ENCODE results near the gene GLCE. TPM values are rescaled to one million over a fixed set of nuclear protein-coding genes. Genes with fewer than 3 reads are reported as not detected.

GLCE gene
- total and polyA plus RNA-seq, 2 experiments from 2014 or later = 9.7 to 17.1 TPM

DNA sequence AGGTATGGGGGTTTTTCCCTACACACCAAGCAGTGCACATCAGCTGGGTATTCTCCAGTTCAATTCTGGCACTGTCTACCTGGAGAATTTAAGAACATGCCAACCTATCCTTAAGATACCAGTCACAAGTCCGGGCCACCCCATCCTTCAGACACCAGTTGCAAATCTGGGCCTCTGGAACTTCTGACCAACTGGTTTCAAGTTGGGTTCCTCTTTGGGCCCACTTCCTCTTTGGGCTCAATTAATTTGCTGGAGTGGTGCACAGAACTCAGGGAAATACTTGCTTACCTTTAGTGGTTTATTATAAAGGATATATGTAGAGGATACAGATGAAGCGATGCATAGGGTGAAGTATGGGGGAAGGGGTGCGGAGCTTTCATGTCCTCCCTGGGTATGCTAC lies 25.3 kb downstream of the GLCE start:
- H3K4me1 ChIP-seq (ENCODE audit: insufficient read depth) = no peaks in the 10 kb centered on the region
- no peak overlapping the region for H3K4me3 ChIP-seq
- no peaks in the 10 kb centered on the region for H3K9me2 ChIP-seq (ENCODE audit: insufficient read depth)
- no peak for DNase-seq
- H2AFZ ChIP-seq = no peak overlapping the region
- no peak overlapping the region for H3K4me2 ChIP-seq (ENCODE audit: unreplicated experiment)
- 95 to 99% methylated on average over 3 of the region's 3 CpGs for WGBS, 2 experiments (ENCODE audit: low coverage in 1 of 2, low lambda C conversion rate in 2 of 2, missing lambda C conversion rate in 2 of 2)
- no peaks in the 10 kb centered on the region for H3F3A ChIP-seq (ENCODE audit: insufficient read depth)
- in situ Hi-C loops (cut with MboI) = no loop called here
- H3K27ac ChIP-seq = no peak overlapping the region
- H4K20me1 ChIP-seq (ENCODE audit: insufficient read depth) = no peaks in the 10 kb centered on the region
- no peaks in the 10 kb centered on the region for H3K27me3 ChIP-seq (replicated peaks; ENCODE audit: insufficient read depth)
- no peaks in the 10 kb centered on the region; the same call in 1 of the 2 replicates for H3K79me2 ChIP-seq (ENCODE audit: insufficient read depth)
- TF ChIP-seq EZH2 (IDR thresholded peaks at IDR 0.05; ENCODE audit: insufficient read depth, poor library complexity, severe bottlenecking) = no peak
- TF ChIP-seq EZH2phosphoT487 (IDR thresholded peaks at IDR 0.05; ENCODE audit: insufficient read depth, low read depth) = no peak
- H3K9me3 ChIP-seq (ENCODE audit: low read depth) = no peaks in the 10 kb centered on the region
- H3K9ac ChIP-seq = no peak overlapping the region
- H3K36me3 ChIP-seq (ENCODE audit: low read depth) = no peaks in the 10 kb centered on the region

DNA sequence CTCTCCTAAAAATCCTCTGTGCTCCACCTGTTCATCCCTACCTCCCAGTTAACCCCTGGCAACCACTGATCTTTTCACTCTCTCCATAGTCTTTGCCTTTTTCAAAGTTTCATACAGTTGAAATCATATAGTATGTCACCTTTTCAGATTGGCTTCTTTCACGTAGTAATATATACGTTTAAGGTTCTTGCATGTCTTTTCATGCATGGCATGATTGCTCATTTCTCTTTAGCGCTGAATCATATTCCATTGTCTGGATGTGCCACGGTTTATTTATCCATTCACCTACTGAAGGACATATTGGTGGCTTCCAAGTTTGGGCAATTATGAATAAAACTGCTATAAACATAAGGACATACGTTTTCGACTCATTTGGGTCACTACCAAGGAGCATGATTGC lies 28.7 kb downstream of the GLCE start:
- in situ Hi-C loops (cut with MboI) = no loop called here
- TF ChIP-seq EZH2 (IDR thresholded peaks at IDR 0.05; ENCODE audit: insufficient read depth, poor library complexity, severe bottlenecking) (no peak), EZH2phosphoT487 (IDR thresholded peaks at IDR 0.05; ENCODE audit: insufficient read depth, low read depth) (no peak)
- no peak for DNase-seq
- Histone ChIP-seq H3K4me1 (ENCODE audit: insufficient read depth) (peaks cover 4% of the 10 kb centered on the region), H3K4me2 (ENCODE audit: unreplicated experiment) (no peak overlapping the region), H3K27ac (no peak overlapping the region), H3K9me2 (ENCODE audit: insufficient read depth) (no peaks in the 10 kb centered on the region), H3K4me3 (no peak overlapping the region), H3K79me2 (ENCODE audit: insufficient read depth) (peaks cover 17% of the 10 kb centered on the region; the same call in 1 of the 2 replicates), H3K9ac (no peak overlapping the region), H4K20me1 (ENCODE audit: insufficient read depth) (no peaks in the 10 kb centered on the region), H2AFZ (no peak overlapping the region), H3K36me3 (ENCODE audit: low read depth) (no peaks in the 10 kb centered on the region), H3K9me3 (ENCODE audit: low read depth) (no peaks in the 10 kb centered on the region), H3K27me3 (replicated peaks; ENCODE audit: insufficient read depth) (no peaks in the 10 kb centered on the region), H3F3A (ENCODE audit: insufficient read depth) (peaks cover 4% of the 10 kb centered on the region)
- 92 to 93% methylated on average over 6 of the region's 6 CpGs for WGBS, 2 experiments (ENCODE audit: low coverage in 1 of 2, low lambda C conversion rate in 2 of 2, missing lambda C conversion rate in 2 of 2)

DNA sequence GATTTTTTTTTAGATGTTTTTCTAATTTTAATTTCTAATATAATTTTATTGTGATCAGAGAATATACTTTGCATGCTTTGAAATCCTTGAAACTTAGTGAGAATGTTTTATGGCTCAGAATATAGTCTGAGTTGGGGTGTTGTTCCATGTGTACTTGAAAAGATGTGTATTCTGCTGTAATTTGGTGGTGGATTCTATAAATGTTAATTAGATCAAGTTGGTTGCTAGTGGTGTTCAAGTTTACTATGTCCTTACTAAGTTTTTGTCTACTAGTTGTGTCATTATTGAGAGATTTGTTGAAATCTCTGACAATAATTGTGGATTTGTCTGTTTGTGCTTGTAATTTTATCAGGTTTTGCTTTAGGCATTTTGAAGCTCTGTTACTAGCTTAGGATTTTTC lies 29.7 kb downstream of the GLCE start:
- Histone ChIP-seq H2AFZ (no peak overlapping the region), H3K9me3 (ENCODE audit: low read depth) (no peaks in the 10 kb centered on the region), H3K79me2 (ENCODE audit: insufficient read depth) (peaks cover 17% of the 10 kb centered on the region; the same call in 1 of the 2 replicates), H3K36me3 (ENCODE audit: low read depth) (no peaks in the 10 kb centered on the region), H3K4me2 (ENCODE audit: unreplicated experiment) (no peak overlapping the region), H3K9me2 (ENCODE audit: insufficient read depth) (no peaks in the 10 kb centered on the region), H3K4me3 (no peak overlapping the region), H3K27me3 (replicated peaks; ENCODE audit: insufficient read depth) (no peaks in the 10 kb centered on the region), H4K20me1 (ENCODE audit: insufficient read depth) (no peaks in the 10 kb centered on the region), H3F3A (ENCODE audit: insufficient read depth) (peaks cover 13% of the 10 kb centered on the region), H3K4me1 (ENCODE audit: insufficient read depth) (peaks cover 13% of the 10 kb centered on the region), H3K27ac (no peak overlapping the region), H3K9ac (no peak overlapping the region)
- no peak for DNase-seq
- in situ Hi-C loops (cut with MboI) = no loop called here
- TF ChIP-seq EZH2 (IDR thresholded peaks at IDR 0.05; ENCODE audit: insufficient read depth, poor library complexity, severe bottlenecking) = no peak
- TF ChIP-seq EZH2phosphoT487 (IDR thresholded peaks at IDR 0.05; ENCODE audit: insufficient read depth, low read depth) = no peak

DNA sequence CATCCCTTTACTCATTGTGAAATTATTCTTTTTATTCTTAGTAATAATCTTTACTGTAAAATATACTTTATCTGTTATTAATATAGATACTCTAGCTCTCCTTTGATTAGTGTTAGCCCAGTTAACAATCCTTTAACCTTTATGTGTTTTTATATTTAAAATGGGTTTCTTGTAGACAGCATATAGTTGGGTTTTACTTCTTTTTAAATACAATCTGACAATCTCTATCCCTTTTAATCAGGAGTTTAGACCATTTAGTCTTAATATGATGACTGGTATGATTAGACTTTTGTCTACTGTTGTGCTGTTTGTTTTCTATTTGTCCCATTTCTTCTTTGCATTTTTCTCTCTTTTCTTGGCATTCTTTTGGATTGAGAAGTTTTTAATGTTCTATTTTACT lies 30.1 kb downstream of the GLCE start:
- no peak overlapping the region for H3K27ac ChIP-seq
- H3K79me2 ChIP-seq (ENCODE audit: insufficient read depth) = peaks cover 17% of the 10 kb centered on the region; the same call in 1 of the 2 replicates
- in situ Hi-C loops (cut with MboI) = no loop called here
- H2AFZ ChIP-seq = no peak overlapping the region
- DNase-seq = no peak
- no peaks in the 10 kb centered on the region for H3K36me3 ChIP-seq (ENCODE audit: low read depth)
- peaks cover 15% of the 10 kb centered on the region for H3K4me1 ChIP-seq (ENCODE audit: insufficient read depth)
- no peak overlapping the region for H3K9ac ChIP-seq
- H3K4me3 ChIP-seq = no peak overlapping the region
- peaks cover 13% of the 10 kb centered on the region for H3F3A ChIP-seq (ENCODE audit: insufficient read depth)
- no peaks in the 10 kb centered on the region for H3K9me2 ChIP-seq (ENCODE audit: insufficient read depth)
- no peaks in the 10 kb centered on the region for H4K20me1 ChIP-seq (ENCODE audit: insufficient read depth)
- H3K9me3 ChIP-seq (ENCODE audit: low read depth) = no peaks in the 10 kb centered on the region
- H3K4me2 ChIP-seq (ENCODE audit: unreplicated experiment) = no peak overlapping the region
- TF ChIP-seq EZH2phosphoT487 (IDR thresholded peaks at IDR 0.05; ENCODE audit: insufficient read depth, low read depth) (no peak), EZH2 (IDR thresholded peaks at IDR 0.05; ENCODE audit: insufficient read depth, poor library complexity, severe bottlenecking) (no peak)
- H3K27me3 ChIP-seq (replicated peaks; ENCODE audit: insufficient read depth) = no peaks in the 10 kb centered on the region

Measured in GM23248 (cell line).